Ishikawa (cell line): ENCODE results near the gene LTBP4.

Source experiments
- CEBPB ChIP-seq: IDR thresholded peaks from 2 replicates; pipeline ENCODE4 v1.6.1; 2012
- CREB1 ChIP-seq: IDR thresholded peaks from 2 replicates; pipeline ENCODE4 v1.6.1; 2012; ENCODE audit warnings: low read depth
- EGR1 ChIP-seq: IDR thresholded peaks from 2 replicates; pipeline ENCODE4 v1.6.1; 2012
- EP300 ChIP-seq: IDR thresholded peaks from 2 replicates; pipeline ENCODE4 v1.6.1; 2012; ENCODE audit warnings: borderline replicate concordance
- FOXM1 ChIP-seq: IDR thresholded peaks from 2 replicates; pipeline ENCODE4 v1.6.1; 2012; ENCODE audit warnings: low read depth, borderline replicate concordance
- MAX ChIP-seq: IDR thresholded peaks from 2 replicates; pipeline ENCODE4 v1.6.1; 2012
- NFIC ChIP-seq: IDR thresholded peaks from 2 replicates; pipeline ENCODE4 v1.6.1; 2012
- TCF12 ChIP-seq: IDR thresholded peaks from 2 replicates; pipeline ENCODE4 v1.6.1; 2012; ENCODE audit warnings: low read depth
- TEAD4 ChIP-seq: IDR thresholded peaks from 2 replicates; pipeline ENCODE4 v1.6.1; 2012
- YY1 ChIP-seq: IDR thresholded peaks from 2 replicates; pipeline ENCODE4 v1.6.1; 2012; ENCODE audit warnings: low read depth
- ZBTB7A ChIP-seq: IDR thresholded peaks from 2 replicates; pipeline ENCODE4 v1.6.1; 2012; ENCODE audit warnings: low read depth
- TF ChIP-seq, protein P1 (sequence below): IDR thresholded peaks from 2 replicates; pipeline ENCODE4 v1.6.1; 2012; ENCODE audit warnings: low read depth, mild to moderate bottlenecking
- TF ChIP-seq, protein P2 (sequence below): IDR thresholded peaks from 2 replicates; pipeline ENCODE4 v1.6.1; 2012

DNA sequence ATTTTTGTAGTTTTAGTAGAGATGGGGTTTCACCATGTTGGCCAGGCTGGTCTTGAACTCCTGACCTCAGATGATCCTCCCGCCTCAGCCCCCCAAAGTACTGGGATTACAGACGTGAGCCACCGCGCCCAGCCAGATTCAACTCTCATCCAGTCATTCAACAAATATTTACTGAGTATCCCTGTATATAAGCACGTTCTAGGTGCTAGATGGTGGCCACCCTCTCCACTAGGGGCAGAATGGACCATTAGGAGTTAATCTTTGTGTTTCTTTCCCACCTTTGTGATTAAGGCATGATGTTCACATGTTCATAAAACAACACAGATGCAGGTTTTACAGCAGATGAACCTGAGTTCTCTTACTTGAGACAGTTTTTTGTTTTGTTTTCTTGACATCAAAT, 17.2 kb upstream of the LTBP4 start:
- TF ChIP-seq TEAD4 = no peak
- no peak for TF ChIP-seq YY1
- TF ChIP-seq CEBPB = no peak
- TF ChIP-seq MAX = no peak
- no peak for TF ChIP-seq CREB1
- TF ChIP-seq, protein P1, sequence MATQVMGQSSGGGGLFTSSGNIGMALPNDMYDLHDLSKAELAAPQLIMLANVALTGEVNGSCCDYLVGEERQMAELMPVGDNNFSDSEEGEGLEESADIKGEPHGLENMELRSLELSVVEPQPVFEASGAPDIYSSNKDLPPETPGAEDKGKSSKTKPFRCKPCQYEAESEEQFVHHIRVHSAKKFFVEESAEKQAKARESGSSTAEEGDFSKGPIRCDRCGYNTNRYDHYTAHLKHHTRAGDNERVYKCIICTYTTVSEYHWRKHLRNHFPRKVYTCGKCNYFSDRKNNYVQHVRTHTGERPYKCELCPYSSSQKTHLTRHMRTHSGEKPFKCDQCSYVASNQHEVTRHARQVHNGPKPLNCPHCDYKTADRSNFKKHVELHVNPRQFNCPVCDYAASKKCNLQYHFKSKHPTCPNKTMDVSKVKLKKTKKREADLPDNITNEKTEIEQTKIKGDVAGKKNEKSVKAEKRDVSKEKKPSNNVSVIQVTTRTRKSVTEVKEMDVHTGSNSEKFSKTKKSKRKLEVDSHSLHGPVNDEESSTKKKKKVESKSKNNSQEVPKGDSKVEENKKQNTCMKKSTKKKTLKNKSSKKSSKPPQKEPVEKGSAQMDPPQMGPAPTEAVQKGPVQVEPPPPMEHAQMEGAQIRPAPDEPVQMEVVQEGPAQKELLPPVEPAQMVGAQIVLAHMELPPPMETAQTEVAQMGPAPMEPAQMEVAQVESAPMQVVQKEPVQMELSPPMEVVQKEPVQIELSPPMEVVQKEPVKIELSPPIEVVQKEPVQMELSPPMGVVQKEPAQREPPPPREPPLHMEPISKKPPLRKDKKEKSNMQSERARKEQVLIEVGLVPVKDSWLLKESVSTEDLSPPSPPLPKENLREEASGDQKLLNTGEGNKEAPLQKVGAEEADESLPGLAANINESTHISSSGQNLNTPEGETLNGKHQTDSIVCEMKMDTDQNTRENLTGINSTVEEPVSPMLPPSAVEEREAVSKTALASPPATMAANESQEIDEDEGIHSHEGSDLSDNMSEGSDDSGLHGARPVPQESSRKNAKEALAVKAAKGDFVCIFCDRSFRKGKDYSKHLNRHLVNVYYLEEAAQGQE = no peak
- TF ChIP-seq, protein P2, sequence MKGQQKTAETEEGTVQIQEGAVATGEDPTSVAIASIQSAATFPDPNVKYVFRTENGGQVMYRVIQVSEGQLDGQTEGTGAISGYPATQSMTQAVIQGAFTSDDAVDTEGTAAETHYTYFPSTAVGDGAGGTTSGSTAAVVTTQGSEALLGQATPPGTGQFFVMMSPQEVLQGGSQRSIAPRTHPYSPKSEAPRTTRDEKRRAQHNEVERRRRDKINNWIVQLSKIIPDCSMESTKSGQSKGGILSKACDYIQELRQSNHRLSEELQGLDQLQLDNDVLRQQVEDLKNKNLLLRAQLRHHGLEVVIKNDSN = no peak
- no peak for TF ChIP-seq ZBTB7A
- no peak for TF ChIP-seq FOXM1
- TF ChIP-seq TCF12 = no peak
- no peak for TF ChIP-seq EP300
- TF ChIP-seq NFIC = no peak
- TF ChIP-seq EGR1 = no peak
